ENCODE measurements around the gene TMEM233.

The TMEM233 gene

DNA sequence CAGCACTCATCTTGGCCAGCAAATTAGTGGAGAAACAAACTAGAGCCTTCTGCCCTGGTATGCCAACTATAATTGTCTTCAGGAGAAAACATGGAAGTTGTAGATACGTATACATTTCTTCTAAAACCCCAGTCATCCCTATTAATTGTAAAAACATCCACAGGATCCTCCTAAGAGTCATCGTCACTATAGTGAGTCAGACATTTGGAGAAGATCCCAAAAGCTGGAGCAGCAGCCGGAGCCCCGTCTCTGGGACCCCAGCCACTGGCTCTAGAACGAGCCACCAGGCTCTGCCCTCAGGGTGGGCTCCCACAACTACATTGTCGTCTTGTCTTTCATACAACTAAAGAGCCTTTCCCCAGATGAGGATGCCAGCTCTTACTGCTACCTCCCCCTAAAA, 89.8 kb downstream of the TMEM233 start:
- FAIRE-seq: no peak
- no peak for TF ChIP-seq PAX5 (IDR thresholded peaks at IDR 0.05; ENCODE audit: insufficient read depth, low read length, severe bottlenecking)
- no peak for TF ChIP-seq TAF1 (IDR thresholded peaks at IDR 0.05; ENCODE audit: low read depth, low read length)
- TF ChIP-seq POLR2AphosphoS5 (IDR thresholded peaks at IDR 0.05; ENCODE audit: low read depth, low read length): no peak
- TF ChIP-seq POU2F2 (IDR thresholded peaks at IDR 0.05; ENCODE audit: low read depth, low read length): no peak
- TF ChIP-seq SPI1 (IDR thresholded peaks at IDR 0.05; ENCODE audit: low read depth, low read length): no peak
- TF ChIP-seq POLR2A (IDR thresholded peaks at IDR 0.05; ENCODE audit: low read depth, low read length): no peak
- no peak for DNase-seq (ENCODE audit: insufficient read length, low spot score)

DNA sequence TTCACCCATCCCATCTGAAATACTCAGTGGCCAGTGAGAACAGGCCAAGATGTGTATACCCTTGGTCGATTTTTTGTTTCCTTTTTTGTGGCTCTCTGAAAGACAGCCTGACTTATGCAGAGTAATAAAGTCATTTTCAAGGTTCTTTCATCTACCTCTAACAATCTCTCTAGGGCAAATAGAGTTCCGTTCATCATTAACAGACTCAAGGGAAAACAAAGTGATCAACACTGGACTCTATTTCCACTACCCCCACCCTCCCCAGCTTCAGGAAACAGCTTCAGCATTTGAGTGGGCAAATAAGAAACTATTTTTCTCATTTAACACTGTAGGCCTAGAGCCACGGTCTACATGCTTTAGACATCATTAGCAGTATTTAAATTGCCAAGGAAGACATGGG, 90.2 kb downstream of the TMEM233 start:
- FAIRE-seq (no peak), DNase-seq (ENCODE audit: insufficient read length, low spot score) (no peak)
- TF ChIP-seq POU2F2 (IDR thresholded peaks at IDR 0.05; ENCODE audit: low read depth, low read length): no peak
- TF ChIP-seq SPI1 (IDR thresholded peaks at IDR 0.05; ENCODE audit: low read depth, low read length): no peak
- TF ChIP-seq TAF1 (IDR thresholded peaks at IDR 0.05; ENCODE audit: low read depth, low read length): no peak
- TF ChIP-seq POLR2AphosphoS5 (IDR thresholded peaks at IDR 0.05; ENCODE audit: low read depth, low read length): no peak
- TF ChIP-seq PAX5 (IDR thresholded peaks at IDR 0.05; ENCODE audit: insufficient read depth, low read length, severe bottlenecking): no peak
- TF ChIP-seq POLR2A (IDR thresholded peaks at IDR 0.05; ENCODE audit: low read depth, low read length): no peak

DNA sequence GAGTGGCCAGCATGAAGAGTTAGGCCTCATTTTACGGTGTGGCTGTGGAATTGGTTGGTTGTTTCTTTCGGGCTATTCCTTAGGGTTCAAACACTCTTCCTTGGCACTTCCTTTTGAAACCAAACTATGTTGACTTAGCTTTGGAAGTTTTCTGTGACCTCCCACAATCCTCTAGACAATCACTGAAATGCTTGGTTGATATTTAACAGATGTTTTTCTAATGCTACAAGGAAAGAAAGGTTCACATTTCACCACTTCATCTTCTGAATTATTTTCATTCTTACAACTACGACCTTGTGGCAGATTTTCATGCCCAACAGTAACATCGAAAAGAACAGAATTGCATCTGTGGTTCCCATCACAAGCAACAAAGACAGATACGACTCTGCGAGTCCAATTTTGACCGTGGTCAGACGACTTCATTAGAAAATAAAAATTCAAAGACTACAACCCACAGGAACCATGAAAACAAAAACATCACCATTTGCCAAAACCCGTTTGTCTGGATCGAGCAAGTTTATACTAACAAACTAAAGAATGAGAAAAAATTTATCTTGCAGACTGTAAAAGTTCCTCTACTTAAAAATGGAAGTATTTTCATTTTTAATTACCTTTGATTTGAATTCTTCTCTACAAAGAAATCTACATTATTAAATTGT, 91.3 kb downstream of the TMEM233 start:
- no peak for DNase-seq (ENCODE audit: insufficient read length, low spot score)
- FAIRE-seq: no peak
- no peak for TF ChIP-seq SPI1 (IDR thresholded peaks at IDR 0.05; ENCODE audit: low read depth, low read length)
- no peak for TF ChIP-seq POLR2A (IDR thresholded peaks at IDR 0.05; ENCODE audit: low read depth, low read length)
- no peak for TF ChIP-seq PAX5 (IDR thresholded peaks at IDR 0.05; ENCODE audit: insufficient read depth, low read length, severe bottlenecking)

DNA sequence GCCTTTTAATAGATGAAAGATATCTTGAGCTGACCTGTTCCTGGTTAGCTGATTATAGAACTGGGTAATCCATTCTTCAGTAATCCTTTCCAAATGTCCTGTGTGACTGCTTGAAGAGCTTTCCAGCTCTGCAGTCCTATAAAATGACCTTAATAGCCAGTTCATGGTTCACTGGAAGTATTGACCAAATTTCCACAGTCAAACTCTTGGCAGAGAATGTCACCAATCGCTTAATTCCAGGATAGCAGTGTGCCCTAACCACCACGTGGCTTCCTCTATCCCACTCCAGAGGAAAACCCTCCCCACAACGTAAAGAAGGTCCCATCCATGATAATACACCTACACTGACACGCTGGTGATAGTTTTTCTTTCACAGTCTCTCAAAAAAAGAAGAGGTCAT, 91.8 kb downstream of the TMEM233 start:
- no peak for DNase-seq (ENCODE audit: insufficient read length, low spot score)
- no peak for FAIRE-seq
- TF ChIP-seq PAX5 (IDR thresholded peaks at IDR 0.05; ENCODE audit: insufficient read depth, low read length, severe bottlenecking) (no peak), SPI1 (IDR thresholded peaks at IDR 0.05; ENCODE audit: low read depth, low read length) (no peak), POLR2A (IDR thresholded peaks at IDR 0.05; ENCODE audit: low read depth, low read length) (no peak)

DNA sequence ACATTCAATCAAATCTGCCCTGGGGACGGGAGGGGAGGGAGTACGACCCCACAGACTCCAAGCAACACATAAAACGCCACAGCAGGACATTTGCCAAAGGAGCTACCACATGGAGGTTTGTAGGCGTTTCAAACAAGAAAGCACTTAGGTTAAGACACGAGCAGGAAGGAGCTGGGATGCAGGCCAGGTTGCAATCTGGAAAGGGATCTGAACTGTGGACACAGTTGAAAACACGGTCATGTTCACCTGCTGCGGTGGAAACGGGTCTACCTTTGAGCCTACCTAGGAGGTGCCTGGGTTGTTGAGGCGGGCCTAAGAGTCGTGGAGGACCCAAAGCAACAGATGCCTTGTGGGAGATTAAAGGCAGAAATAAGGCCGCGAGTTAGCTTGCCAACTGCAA, 92.8 kb downstream of the TMEM233 start:
- no peak for TF ChIP-seq POLR2AphosphoS5 (IDR thresholded peaks at IDR 0.05; ENCODE audit: low read depth, low read length)
- TF ChIP-seq POU2F2 (IDR thresholded peaks at IDR 0.05; ENCODE audit: low read depth, low read length): no peak
- no peak for TF ChIP-seq TAF1 (IDR thresholded peaks at IDR 0.05; ENCODE audit: low read depth, low read length)
- TF ChIP-seq SPI1 (IDR thresholded peaks at IDR 0.05; ENCODE audit: low read depth, low read length): no peak
- no peak for DNase-seq (ENCODE audit: insufficient read length, low spot score)
- no peak for FAIRE-seq

DNA sequence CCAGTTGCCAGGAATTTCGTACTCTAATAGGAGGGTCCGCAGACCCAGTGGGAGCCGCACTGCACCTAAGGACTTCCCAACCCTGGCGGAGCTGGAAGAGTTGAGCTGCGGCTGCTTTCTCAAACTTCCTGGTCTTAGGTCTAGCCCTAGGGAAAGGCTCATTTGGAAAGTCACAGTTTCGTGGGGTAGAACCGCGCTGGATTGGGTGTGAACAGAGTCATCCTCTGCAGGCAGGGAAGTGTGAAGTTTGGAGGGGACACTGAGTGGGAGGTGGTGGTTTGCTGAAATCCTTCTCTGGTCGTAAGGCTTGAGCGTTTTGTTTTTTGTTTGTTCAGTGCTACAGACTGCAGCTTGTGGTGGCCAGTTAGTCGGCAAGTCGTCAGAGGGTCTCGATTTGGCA, 93.2 kb downstream of the TMEM233 start:
- TF ChIP-seq PAX5 (IDR thresholded peaks at IDR 0.05; ENCODE audit: insufficient read depth, low read length, severe bottlenecking) (no peak), TAF1 (IDR thresholded peaks at IDR 0.05; ENCODE audit: low read depth, low read length) (no peak), POLR2AphosphoS5 (IDR thresholded peaks at IDR 0.05; ENCODE audit: low read depth, low read length) (no peak), SPI1 (IDR thresholded peaks at IDR 0.05; ENCODE audit: low read depth, low read length) (no peak), POLR2A (IDR thresholded peaks at IDR 0.05; ENCODE audit: low read depth, low read length) (no peak), POU2F2 (IDR thresholded peaks at IDR 0.05; ENCODE audit: low read depth, low read length) (no peak)
- DNase-seq (ENCODE audit: insufficient read length, low spot score) (no peak), FAIRE-seq (no peak)

DNA sequence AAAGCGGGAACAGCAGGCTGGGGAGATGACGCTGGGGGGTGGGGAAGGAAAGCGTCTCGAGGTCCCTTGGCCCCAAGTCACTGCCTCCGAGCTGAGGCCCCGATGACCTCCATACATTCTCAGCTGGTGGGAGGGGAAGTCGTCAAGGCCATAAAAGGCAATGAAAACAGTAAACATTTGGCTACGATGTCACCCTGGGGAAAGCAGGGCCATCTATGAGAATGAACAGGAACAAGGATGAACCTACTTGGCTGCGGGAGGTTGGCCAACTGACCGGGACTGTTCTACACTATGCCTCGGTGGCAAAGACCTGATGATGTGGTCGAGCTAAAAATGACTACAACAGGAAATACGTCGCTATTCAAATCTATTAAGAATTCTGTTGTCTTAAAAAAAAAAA, 93.8 kb downstream of the TMEM233 start:
- FAIRE-seq: no peak
- TF ChIP-seq POLR2A (IDR thresholded peaks at IDR 0.05; ENCODE audit: low read depth, low read length) (no peak), TAF1 (IDR thresholded peaks at IDR 0.05; ENCODE audit: low read depth, low read length) (no peak), PAX5 (IDR thresholded peaks at IDR 0.05; ENCODE audit: insufficient read depth, low read length, severe bottlenecking) (no peak), POLR2AphosphoS5 (IDR thresholded peaks at IDR 0.05; ENCODE audit: low read depth, low read length) (no peak), POU2F2 (IDR thresholded peaks at IDR 0.05; ENCODE audit: low read depth, low read length) (no peak), SPI1 (IDR thresholded peaks at IDR 0.05; ENCODE audit: low read depth, low read length) (no peak)
- no peak for DNase-seq (ENCODE audit: insufficient read length, low spot score)

DNA sequence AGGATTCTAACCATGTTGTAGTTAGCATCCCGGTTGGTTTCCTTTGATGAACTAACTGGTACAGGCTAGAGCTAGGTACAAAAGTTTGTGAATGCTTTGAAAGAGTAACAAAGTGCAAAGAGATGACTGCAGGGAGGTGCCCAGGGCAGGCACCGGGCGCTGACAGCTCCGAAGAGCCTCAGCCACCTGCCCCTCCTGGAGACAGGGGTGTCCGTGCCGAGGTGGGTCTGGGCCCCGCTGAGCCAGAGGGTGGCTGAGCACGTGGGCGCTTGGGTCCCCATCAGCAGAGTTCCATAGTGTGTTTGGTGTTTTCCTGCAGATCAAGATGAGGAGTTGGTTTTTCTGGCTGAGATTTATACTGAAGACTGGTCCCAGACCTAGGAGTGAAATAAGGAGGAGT, 94.3 kb downstream of the TMEM233 start:
- DNase-seq (ENCODE audit: insufficient read length, low spot score) (no peak), FAIRE-seq (no peak)
- no peak for TF ChIP-seq POLR2A (IDR thresholded peaks at IDR 0.05; ENCODE audit: low read depth, low read length)
- no peak for TF ChIP-seq POU2F2 (IDR thresholded peaks at IDR 0.05; ENCODE audit: low read depth, low read length)
- TF ChIP-seq PAX5 (IDR thresholded peaks at IDR 0.05; ENCODE audit: insufficient read depth, low read length, severe bottlenecking): no peak

DNA sequence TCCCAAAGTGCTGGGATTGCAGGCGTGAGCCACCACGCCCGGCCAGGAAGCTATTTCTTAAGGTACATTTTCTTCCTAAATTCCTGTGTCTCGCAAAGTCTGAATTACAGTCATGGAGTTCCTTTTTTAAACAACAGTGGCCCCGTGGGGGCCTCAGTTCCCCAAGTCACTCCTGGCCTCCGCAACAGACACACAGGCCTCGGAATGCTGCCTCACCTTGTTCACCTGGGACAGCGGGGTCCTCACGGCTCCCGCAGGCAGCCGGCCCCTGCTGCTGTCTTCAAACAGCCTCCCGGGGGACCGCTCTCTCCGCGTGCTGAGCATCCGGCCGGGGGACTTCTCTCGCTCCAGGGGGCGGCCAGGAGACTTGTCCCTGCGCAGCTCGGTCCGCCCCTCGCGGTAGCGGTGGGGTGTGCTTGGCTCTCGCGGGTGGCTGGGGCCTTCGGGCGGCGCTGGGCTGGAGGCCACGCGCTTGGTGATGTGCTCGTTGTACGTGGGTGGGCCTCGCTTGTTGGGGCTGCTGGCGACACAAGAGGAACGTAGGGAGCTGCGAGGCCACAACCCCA, 96.4 kb downstream of the TMEM233 start:
- DNase-seq (ENCODE audit: insufficient read length, low spot score): no peak

DNA sequence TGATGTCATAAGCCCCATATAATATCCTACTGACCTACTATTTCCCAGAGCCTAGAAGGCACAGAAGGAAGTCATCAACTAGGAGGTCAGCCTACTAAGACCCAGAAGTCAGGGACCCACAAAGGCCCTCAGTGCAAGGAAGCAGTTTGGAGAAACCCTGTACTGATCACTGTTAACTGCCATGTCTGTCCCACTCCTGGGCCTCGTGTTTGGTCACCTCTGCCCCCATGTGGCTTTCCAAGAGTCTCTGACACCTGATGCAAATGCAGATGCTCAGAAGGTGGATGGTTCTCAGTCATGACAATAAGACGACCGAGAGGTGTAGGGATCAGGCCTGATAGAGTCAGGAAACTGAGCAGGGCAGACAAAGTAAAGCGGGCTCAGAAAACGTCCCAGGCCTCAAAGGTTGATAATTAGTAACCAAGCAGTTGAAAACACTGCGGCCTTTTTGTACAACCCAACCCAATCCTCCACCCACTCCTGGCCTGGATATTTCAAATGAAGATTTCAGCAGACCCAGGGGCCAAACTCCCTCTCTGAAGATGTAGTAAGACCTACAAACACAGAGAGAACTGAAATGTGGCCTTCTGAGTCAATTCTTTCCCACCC, 97.7 kb downstream of the TMEM233 start:
- DNase-seq (ENCODE audit: insufficient read length, low spot score): no peak
- TF ChIP-seq PAX5 (IDR thresholded peaks at IDR 0.05; ENCODE audit: insufficient read depth, low read length, severe bottlenecking): no peak
- TF ChIP-seq TAF1 (IDR thresholded peaks at IDR 0.05; ENCODE audit: low read depth, low read length): no peak
- no peak for TF ChIP-seq POLR2AphosphoS5 (IDR thresholded peaks at IDR 0.05; ENCODE audit: low read depth, low read length)
- no peak for TF ChIP-seq POU2F2 (IDR thresholded peaks at IDR 0.05; ENCODE audit: low read depth, low read length)
- TF ChIP-seq POLR2A (IDR thresholded peaks at IDR 0.05; ENCODE audit: low read depth, low read length): no peak
- TF ChIP-seq SPI1 (IDR thresholded peaks at IDR 0.05; ENCODE audit: low read depth, low read length): no peak
- no peak for FAIRE-seq

More for the DNA sequence above, 96.4 kb downstream of the TMEM233 start:
- FAIRE-seq: no peak
- no peak for TF ChIP-seq SPI1 (IDR thresholded peaks at IDR 0.05; ENCODE audit: low read depth, low read length)
- no peak for TF ChIP-seq POLR2A (IDR thresholded peaks at IDR 0.05; ENCODE audit: low read depth, low read length)
- TF ChIP-seq TAF1 (IDR thresholded peaks at IDR 0.05; ENCODE audit: low read depth, low read length): no peak
- no peak for TF ChIP-seq POLR2AphosphoS5 (IDR thresholded peaks at IDR 0.05; ENCODE audit: low read depth, low read length)
- TF ChIP-seq PAX5 (IDR thresholded peaks at IDR 0.05; ENCODE audit: insufficient read depth, low read length, severe bottlenecking): no peak
- TF ChIP-seq POU2F2 (IDR thresholded peaks at IDR 0.05; ENCODE audit: low read depth, low read length): no peak
